ENCODE measurements around the gene MAP3K5.

GRCh38 chr6:136803608-136804007 lies 11.3 kb upstream of the MAP3K5 start:
- no peak for TF ChIP-seq POLR2AphosphoS5 (IDR thresholded peaks at IDR 0.05)
- TF ChIP-seq CTCF (IDR thresholded peaks at IDR 0.05), result no peak
- no peak for TF ChIP-seq POLR2A (IDR thresholded peaks at IDR 0.05)
- TF ChIP-seq EP300 (IDR thresholded peaks at IDR 0.05), result no peak

All from sigmoid colon (tissue), 4 donors.